BJ (cell line): ENCODE results near the gene EPHX1. TPM values are rescaled to one million over a fixed set of nuclear protein-coding genes. Genes with fewer than 3 reads are reported as not detected.

ENCODE experiments used
- CTCF ChIA-PET: fragments of 350-600 bp; formaldehyde crosslinking; extraction: SDS; loops from one replicate; lab custom pipeline; 2021; ENCODE audit warnings: antibody characterized with exemption, inconsistent platforms; lab: Yijun Ruan, JAX
- POLR2A ChIA-PET: fragments of 300-600 bp; sonication (Branson Sonifier 250); formaldehyde crosslinking; extraction: SDS; loops from one replicate; lab custom pipeline; 2021; ENCODE audit warnings: antibody characterized with exemption; lab: Charles Lee
- DNase-seq: peaks from one replicate; pipeline ENCODE4 v3.0.0-alpha.2; 2011; ENCODE audit warnings: low read depth
- H3K27me3 ChIP-seq: 2 replicates; pipeline ENCODE4 v1.6.0; 2011; ENCODE audit warnings: low read length; ENCODE audit not compliant: control insufficient read depth, insufficient read depth
- H3K36me3 ChIP-seq: 2 replicates; pipeline ENCODE4 v1.5.1; 2011; ENCODE audit warnings: low read length; ENCODE audit not compliant: control insufficient read depth, insufficient read depth
- H3K4me3 ChIP-seq: 2 replicates; pipeline ENCODE4 v1.5.1; 2011; ENCODE audit warnings: low read depth, mild to moderate bottlenecking, control low read depth, low read length
- polyA plus RNA-seq: library from polyadenylated mRNA; depleted of rRNA; stranded (reverse); fragments of >200 nt; gene quantifications from 2 replicates; pipeline ENCODE4 v1.2.3, GENCODE V29; 2011
- TF ChIP-seq, protein P1 (sequence below): IDR thresholded peaks from 2 replicates; pipeline ENCODE4 v1.5.1; 2011; ENCODE audit warnings: low read depth, mild to moderate bottlenecking, control low read depth, inconsistent platforms, low read length, moderate library complexity; ENCODE audit not compliant: insufficient read depth

EPHX1 gene
- polyA plus RNA-seq, 1 experiment = 34.3 TPM

DNA sequence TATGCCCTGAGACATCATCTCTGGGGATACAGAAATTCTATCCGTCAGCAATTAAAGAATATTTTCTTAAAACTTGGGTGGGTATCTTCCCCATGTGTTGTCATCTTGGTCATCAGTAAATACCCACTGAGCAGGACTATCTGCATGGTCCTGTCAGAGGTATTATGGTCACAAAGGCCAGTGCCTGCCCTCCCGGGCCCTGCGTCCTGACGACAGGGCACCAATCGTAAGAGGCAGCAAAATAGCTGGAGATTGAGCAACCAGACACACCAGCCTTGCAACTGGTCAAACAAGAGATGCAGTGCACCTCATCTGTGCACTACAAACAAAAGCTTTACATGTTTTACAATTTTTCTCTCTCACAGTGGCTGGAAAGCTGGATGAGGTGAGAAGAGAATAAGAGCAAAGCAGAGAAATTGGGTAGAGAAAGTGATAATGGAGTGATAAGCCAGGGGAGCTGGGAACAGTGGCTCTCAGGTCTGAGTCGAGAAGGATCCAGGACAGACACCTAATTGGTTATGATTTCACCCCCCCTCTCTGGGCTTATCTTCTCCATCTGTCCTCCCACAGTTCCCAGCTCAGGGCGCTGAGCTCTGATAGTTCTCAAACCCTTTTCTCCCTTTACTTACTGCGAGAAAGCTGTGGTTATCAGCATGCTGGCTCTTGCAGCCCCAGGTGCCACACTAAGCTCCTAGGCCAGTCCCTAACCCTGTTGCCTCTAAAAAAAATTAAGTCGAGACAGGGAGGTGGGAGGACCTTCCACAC lies 41.1 kb upstream of the EPHX1 start:
- Histone ChIP-seq H3K27me3 (no peaks in the 10 kb centered on the region), H3K36me3 (no peaks in the 10 kb centered on the region), H3K4me3 (no peak overlapping the region)
- TF ChIP-seq, protein P1, sequence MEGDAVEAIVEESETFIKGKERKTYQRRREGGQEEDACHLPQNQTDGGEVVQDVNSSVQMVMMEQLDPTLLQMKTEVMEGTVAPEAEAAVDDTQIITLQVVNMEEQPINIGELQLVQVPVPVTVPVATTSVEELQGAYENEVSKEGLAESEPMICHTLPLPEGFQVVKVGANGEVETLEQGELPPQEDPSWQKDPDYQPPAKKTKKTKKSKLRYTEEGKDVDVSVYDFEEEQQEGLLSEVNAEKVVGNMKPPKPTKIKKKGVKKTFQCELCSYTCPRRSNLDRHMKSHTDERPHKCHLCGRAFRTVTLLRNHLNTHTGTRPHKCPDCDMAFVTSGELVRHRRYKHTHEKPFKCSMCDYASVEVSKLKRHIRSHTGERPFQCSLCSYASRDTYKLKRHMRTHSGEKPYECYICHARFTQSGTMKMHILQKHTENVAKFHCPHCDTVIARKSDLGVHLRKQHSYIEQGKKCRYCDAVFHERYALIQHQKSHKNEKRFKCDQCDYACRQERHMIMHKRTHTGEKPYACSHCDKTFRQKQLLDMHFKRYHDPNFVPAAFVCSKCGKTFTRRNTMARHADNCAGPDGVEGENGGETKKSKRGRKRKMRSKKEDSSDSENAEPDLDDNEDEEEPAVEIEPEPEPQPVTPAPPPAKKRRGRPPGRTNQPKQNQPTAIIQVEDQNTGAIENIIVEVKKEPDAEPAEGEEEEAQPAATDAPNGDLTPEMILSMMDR = no peak
- CTCF ChIA-PET = interaction anchor here (0.8 to 10.5 kb wide), 14 partner anchors 9 to 291 kb away, joined by 3 to 231 read pairs (median 3); partner anchors contain the start of genes ENAH, PYCR2 and SRP9
- DNase-seq = no peak
- POLR2A ChIA-PET = no interaction called here

DNA sequence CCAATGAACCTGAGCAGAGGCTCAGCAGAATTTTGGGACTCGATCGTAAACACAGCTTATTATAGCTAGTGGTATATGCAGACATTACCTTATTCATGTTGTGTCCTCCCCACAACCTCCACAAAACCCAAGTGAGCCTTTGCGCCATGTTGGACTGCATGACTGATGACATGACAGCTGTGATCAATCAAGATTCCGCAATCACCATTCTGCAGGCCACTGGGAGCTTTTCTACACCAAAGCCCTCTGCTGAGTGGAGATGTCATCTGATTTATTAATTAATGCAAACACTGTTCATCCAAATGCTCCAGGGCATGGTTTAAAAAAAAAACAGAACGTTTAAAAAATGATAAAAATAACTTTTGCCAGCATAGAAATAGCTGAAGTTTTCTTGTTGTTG lies 40.2 kb upstream of the EPHX1 start:
- CTCF ChIA-PET = interaction anchor here (0.7 to 10.5 kb wide), 10 partner anchors 8 to 292 kb away, joined by 3 to 231 read pairs (median 3); partner anchors contain the start of genes PYCR2 and SRP9
- TF ChIP-seq, protein P1 = no peak
- Histone ChIP-seq H3K4me3 (no peak overlapping the region), H3K36me3 (no peaks in the 10 kb centered on the region), H3K27me3 (no peaks in the 10 kb centered on the region)
- POLR2A ChIA-PET = interaction anchor here (0.7 kb wide), 1 partner anchor 287 kb away, joined by 4 read pairs; no protein-coding TSS in a partner anchor
- no peak for DNase-seq

DNA sequence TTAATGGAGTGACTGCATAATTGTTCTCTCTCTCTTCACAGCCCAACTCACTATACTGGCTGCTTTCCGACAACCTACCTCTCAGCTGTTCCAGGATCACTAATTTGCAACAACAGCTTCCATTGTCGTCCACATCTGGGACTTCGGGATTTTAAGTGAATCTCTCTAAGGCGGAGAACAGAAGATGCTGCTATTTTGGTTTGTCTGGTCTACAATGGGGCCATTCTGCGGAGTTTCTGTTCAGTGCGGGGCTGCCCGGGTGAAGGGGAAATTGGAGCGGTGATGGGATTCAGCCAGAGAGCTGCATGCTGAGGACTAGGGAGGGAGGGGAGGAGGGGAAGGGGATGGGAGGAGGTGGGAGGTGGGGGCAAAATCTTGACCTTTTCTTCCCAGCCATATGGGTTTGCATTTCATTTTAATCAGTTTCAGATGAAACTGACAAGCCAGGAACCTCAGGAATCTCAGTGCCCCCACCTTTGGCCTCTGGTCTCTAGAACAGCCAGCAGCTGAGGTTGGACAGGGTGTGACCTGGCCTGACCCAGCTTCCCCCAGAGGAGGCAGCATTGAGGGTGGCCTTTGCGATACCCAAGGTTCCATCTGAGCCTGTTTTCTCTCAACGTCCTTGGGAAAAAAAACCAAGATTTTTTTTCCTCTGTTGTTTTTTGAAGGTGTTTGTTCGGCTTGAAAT lies 39.2 kb upstream of the EPHX1 start:
- TF ChIP-seq, protein P1 = no peak
- no peaks in the 10 kb centered on the region for H3K27me3 ChIP-seq
- H3K36me3 ChIP-seq = no peaks in the 10 kb centered on the region
- no peak overlapping the region for H3K4me3 ChIP-seq
- ChIA-PET POLR2A (no interaction called here), CTCF (interaction anchor here (0.7 to 10.5 kb wide), 11 partner anchors 9 to 293 kb away, joined by 3 to 231 read pairs (median 3); no protein-coding TSS in a partner anchor)
- no peak for DNase-seq

DNA sequence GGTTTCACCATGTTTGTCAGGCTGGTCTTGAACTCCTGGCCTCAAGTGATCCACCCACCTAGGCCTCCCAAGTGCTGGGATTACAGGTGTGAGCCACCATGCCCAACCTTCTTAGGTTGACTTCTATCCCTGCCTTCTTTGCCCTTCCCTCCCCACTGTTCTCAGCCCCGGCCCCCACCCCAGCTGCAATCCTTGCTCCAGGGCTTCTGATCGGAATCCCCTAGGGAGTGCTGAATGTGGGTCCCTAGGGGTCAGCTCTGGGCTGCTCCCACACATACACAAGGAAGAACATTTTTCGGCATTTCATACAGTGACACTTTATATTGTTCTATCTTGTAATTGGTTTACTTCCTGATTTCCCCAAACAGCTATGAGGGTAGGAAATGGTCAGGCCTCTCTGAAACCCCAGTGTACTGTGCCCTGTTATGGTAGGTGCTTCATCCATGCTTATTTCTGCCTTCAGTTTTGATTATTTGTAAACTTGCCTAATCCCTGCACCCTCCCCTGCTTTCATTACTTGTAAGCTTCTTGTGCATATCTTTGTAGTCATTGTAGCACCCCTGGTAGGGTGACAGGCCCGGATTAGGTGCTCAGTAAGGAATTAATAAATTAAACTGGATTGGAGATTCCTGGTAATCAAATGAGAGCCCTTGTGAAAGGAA lies 38.1 kb upstream of the EPHX1 start:
- ChIA-PET POLR2A (no interaction called here), CTCF (interaction anchor here (0.6 to 10.5 kb wide), 51 partner anchors 7 to 311 kb away, joined by 3 to 231 read pairs (median 3); partner anchors contain the start of gene ENAH)
- no peaks in the 10 kb centered on the region for H3K36me3 ChIP-seq

More for the DNA sequence above, 38.1 kb upstream of the EPHX1 start:
- Histone ChIP-seq H3K4me3 (no peak overlapping the region), H3K27me3 (no peaks in the 10 kb centered on the region)
- DNase-seq = no peak
- TF ChIP-seq, protein P1 = no peak
